Neural progenitor cell (in vitro differentiated cells): ENCODE measurements around the gene SCYGR4. TPM values are rescaled to one million over a fixed set of nuclear protein-coding genes. Genes with fewer than 3 reads are reported as not detected.

Experiments used
- DNase-seq: peaks from one replicate; pipeline ENCODE4 v3.0.0-alpha.2; 2016; ENCODE audit warnings: low spot score
- H2AFZ ChIP-seq: fragments of 200-600 bp; sonication (generic); replicated peaks from 2 replicates; pipeline ENCODE4 v1.6.1; 2016; ENCODE audit warnings: antibody characterized with exemption
- H3F3A ChIP-seq: fragments of 200-600 bp; sonication (generic); 2 replicates; pipeline ENCODE4 v1.6.1; 2016; ENCODE audit warnings: antibody characterized with exemption, low read depth
- H3K27ac ChIP-seq: fragments of 200-600 bp; sonication (generic); 2 replicates; pipeline ENCODE4 v1.5.1; 2016; ENCODE audit warnings: mild to moderate bottlenecking
- H3K27me3 ChIP-seq: fragments of 200-600 bp; sonication (generic); 2 replicates; pipeline ENCODE4 v1.6.1; 2016; ENCODE audit warnings: mild to moderate bottlenecking, moderate library complexity
- H3K36me3 ChIP-seq: fragments of 200-600 bp; sonication (generic); 2 replicates; pipeline ENCODE4 v1.5.1; 2016
- H3K4me1 ChIP-seq: fragments of 200-600 bp; sonication (generic); 2 replicates; pipeline ENCODE4 v1.6.1; 2016; ENCODE audit warnings: mixed run types
- H3K4me2 ChIP-seq: fragments of 200-600 bp; sonication (generic); 2 replicates; pipeline ENCODE4 v1.6.1; 2016
- H3K4me3 ChIP-seq: fragments of 200-600 bp; sonication (generic); 2 replicates; pipeline ENCODE4 v1.5.1; 2016
- H3K79me2 ChIP-seq: fragments of 200-600 bp; sonication (generic); 2 replicates; pipeline ENCODE4 v1.6.1; 2016; ENCODE audit warnings: low read depth
- H3K9ac ChIP-seq: fragments of 200-600 bp; sonication (generic); 2 replicates; pipeline ENCODE4 v1.6.1; 2016
- H3K9me3 ChIP-seq: fragments of 200-600 bp; sonication (generic); 2 replicates; pipeline ENCODE4 v1.5.1; 2016; ENCODE audit warnings: low read depth
- H4K20me1 ChIP-seq: fragments of 200-600 bp; sonication (generic); 2 replicates; pipeline ENCODE4 v1.6.1; 2016; ENCODE audit warnings: low read depth
- H3K27ac Mint-ChIP-seq: 3 replicates; pipeline ENCODE4 v1.8.0; 2021; ENCODE audit warnings: mixed read lengths
- H3K27me3 Mint-ChIP-seq: 2 replicates; pipeline ENCODE4 v1.8.0; 2022; ENCODE audit warnings: low read depth, mild to moderate bottlenecking, inconsistent platforms, moderate library complexity, mixed read lengths; ENCODE audit not compliant: insufficient read depth
- H3K36me3 Mint-ChIP-seq: 3 replicates; pipeline ENCODE4 v1.8.0; 2021; ENCODE audit warnings: mixed read lengths
- H3K4me1 Mint-ChIP-seq: 3 replicates; pipeline ENCODE4 v1.8.0; 2021; ENCODE audit warnings: mixed read lengths
- H3K4me3 Mint-ChIP-seq: 3 replicates; pipeline ENCODE4 v1.8.0; 2021; ENCODE audit warnings: mild to moderate bottlenecking, moderate library complexity, mixed read lengths
- H3K9me3 Mint-ChIP-seq: 3 replicates; pipeline ENCODE4 v1.8.0; 2020; ENCODE audit warnings: mixed read lengths
- EZH2 ChIP-seq: fragments of 200-600 bp; sonication (generic); IDR thresholded peaks from 2 replicates; pipeline ENCODE4 v1.6.1; 2017; ENCODE audit warnings: antibody characterized with exemption, mild to moderate bottlenecking, moderate library complexity
- EZH2phosphoT487 ChIP-seq: fragments of 200-600 bp; sonication (generic); IDR thresholded peaks from 2 replicates; pipeline ENCODE4 v1.6.1; 2017; ENCODE audit warnings: antibody characterized with exemption
- total RNA-seq: library from RNA; depleted of rRNA; stranded (reverse); fragments of >200 nt; gene quantifications from 2 replicates; pipeline ENCODE4 v1.2.3, GENCODE V29; 2015; ENCODE audit warnings: low replicate concordance
- TF ChIP-seq, protein P1 (sequence below): fragments of 200-600 bp; sonication (generic); IDR thresholded peaks from 2 replicates; pipeline ENCODE4 v1.5.1; 2017; ENCODE audit warnings: antibody characterized with exemption, mild to moderate bottlenecking

The SCYGR4 gene
- total RNA-seq, 1 donor from 2014 or later: not detected

DNA sequence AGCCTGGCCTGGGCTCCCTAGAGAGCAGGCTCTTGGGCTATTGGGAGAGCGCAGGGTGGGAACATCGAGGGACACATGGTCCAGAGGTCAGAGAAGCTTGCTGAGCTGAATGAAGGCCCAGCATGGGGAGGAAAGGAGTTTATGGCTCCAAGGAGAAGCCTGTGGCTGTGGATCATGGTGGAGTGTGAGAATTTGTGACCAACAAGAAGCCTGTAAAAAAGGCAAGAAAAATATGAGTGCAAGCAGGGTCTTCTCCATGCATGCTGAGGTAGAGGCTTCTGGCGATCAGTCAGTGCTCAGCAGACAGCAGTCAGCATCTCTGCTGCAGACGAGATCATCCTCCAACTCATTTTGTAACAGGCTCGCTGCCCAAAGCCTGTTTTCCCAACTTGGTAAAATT lies 1.4 kb upstream of the SCYGR4 start:
- Histone ChIP-seq H2AFZ (no peak overlapping the region), H3K4me3 (no peak overlapping the region), H3K27ac (no peak overlapping the region), H4K20me1 (no peaks in the 10 kb centered on the region), H3K9ac (no peak overlapping the region), H3K36me3 (no peaks in the 10 kb centered on the region), H3K27me3 (no peaks in the 10 kb centered on the region), H3K79me2 (no peaks in the 10 kb centered on the region), H3K4me1 (no peaks in the 10 kb centered on the region), H3F3A (no peaks in the 10 kb centered on the region), H3K4me2 (no peak overlapping the region), H3K9me3 (no peaks in the 10 kb centered on the region)
- TF ChIP-seq EZH2 (no peak), EZH2phosphoT487 (no peak)
- TF ChIP-seq, protein P1, sequence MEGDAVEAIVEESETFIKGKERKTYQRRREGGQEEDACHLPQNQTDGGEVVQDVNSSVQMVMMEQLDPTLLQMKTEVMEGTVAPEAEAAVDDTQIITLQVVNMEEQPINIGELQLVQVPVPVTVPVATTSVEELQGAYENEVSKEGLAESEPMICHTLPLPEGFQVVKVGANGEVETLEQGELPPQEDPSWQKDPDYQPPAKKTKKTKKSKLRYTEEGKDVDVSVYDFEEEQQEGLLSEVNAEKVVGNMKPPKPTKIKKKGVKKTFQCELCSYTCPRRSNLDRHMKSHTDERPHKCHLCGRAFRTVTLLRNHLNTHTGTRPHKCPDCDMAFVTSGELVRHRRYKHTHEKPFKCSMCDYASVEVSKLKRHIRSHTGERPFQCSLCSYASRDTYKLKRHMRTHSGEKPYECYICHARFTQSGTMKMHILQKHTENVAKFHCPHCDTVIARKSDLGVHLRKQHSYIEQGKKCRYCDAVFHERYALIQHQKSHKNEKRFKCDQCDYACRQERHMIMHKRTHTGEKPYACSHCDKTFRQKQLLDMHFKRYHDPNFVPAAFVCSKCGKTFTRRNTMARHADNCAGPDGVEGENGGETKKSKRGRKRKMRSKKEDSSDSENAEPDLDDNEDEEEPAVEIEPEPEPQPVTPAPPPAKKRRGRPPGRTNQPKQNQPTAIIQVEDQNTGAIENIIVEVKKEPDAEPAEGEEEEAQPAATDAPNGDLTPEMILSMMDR: no peak
- Mint-ChIP-seq H3K4me1 (peaks cover 2% of the 10 kb centered on the region), H3K9me3 (no peaks in the 10 kb centered on the region), H3K36me3 (no peaks in the 10 kb centered on the region), H3K27me3 (peaks cover 2% of the 10 kb centered on the region), H3K4me3 (no peak overlapping the region), H3K27ac (no peak overlapping the region)
- no peak for DNase-seq

DNA sequence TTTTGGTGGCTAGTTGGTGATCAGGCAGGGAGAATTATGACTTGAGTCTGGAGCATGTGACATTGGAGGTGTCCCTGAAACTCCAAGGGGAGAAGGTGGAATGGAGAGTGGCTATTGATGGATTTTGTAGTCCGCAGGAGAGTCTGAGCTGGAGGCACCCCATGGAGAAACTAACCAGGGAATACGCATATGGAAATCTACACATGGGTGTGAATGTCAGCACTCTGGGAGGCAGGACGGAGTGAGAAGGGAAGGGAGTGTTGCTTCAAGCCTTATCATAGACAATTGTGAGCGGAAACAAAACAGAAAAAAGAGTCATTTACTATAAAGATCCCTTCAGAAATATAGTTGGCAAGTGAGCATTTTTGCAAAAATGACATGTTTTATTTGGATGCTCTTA lies 667 bp upstream of the SCYGR4 start:
- TF ChIP-seq EZH2phosphoT487 (no peak), EZH2 (no peak)
- TF ChIP-seq, protein P1: no peak
- Mint-ChIP-seq H3K27ac (no peak overlapping the region), H3K4me1 (peaks cover 2% of the 10 kb centered on the region), H3K9me3 (no peaks in the 10 kb centered on the region), H3K4me3 (no peak overlapping the region), H3K36me3 (no peaks in the 10 kb centered on the region), H3K27me3 (peaks cover 4% of the 10 kb centered on the region)
- DNase-seq: no peak
- Histone ChIP-seq H3K27ac (no peak overlapping the region), H3K4me3 (no peak overlapping the region), H3K36me3 (no peaks in the 10 kb centered on the region), H3K79me2 (no peaks in the 10 kb centered on the region), H3K9me3 (no peaks in the 10 kb centered on the region), H3F3A (no peaks in the 10 kb centered on the region), H3K4me1 (no peaks in the 10 kb centered on the region), H3K27me3 (no peaks in the 10 kb centered on the region), H3K9ac (no peak overlapping the region), H4K20me1 (no peaks in the 10 kb centered on the region), H2AFZ (no peak overlapping the region), H3K4me2 (no peak overlapping the region)

DNA sequence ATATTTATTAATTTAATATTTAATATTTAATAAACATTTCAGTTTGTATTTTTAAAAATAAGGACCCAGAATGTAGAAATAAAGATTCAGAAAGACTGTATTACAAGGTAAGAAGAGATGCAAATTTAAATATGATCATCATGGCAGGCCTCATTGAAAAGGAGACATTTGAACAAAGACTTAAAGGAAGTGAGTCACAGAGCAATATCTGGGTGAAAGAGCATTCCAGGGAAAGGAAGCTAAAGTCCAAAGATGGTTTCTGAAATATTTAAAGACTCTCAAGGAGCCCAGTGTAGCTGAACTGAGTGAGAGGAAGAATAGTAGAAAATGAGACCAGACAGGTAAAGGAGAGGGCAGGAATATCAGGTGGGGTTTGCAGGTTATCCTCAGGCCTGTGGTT lies 5.9 kb downstream of the SCYGR4 start:
- H2AFZ ChIP-seq: no peak overlapping the region
- no peak overlapping the region for H3K4me3 ChIP-seq
- no peaks in the 10 kb centered on the region for H3K9me3 ChIP-seq
- Mint-ChIP-seq H3K27ac (no peak overlapping the region), H3K9me3 (no peaks in the 10 kb centered on the region), H3K4me3 (no peak overlapping the region), H3K4me1 (peaks cover 2% of the 10 kb centered on the region), H3K36me3 (no peaks in the 10 kb centered on the region), H3K27me3 (peaks cover 5% of the 10 kb centered on the region)
- H3K4me2 ChIP-seq: no peak overlapping the region
- no peaks in the 10 kb centered on the region for H4K20me1 ChIP-seq
- no peaks in the 10 kb centered on the region for H3K79me2 ChIP-seq
- no peaks in the 10 kb centered on the region for H3F3A ChIP-seq
- H3K27ac ChIP-seq: no peak overlapping the region
- H3K4me1 ChIP-seq: peaks cover 2% of the 10 kb centered on the region
- TF ChIP-seq EZH2phosphoT487 (no peak), EZH2 (no peak)
- TF ChIP-seq, protein P1: no peak
- H3K36me3 ChIP-seq: no peaks in the 10 kb centered on the region
- no peaks in the 10 kb centered on the region for H3K27me3 ChIP-seq
- no peak overlapping the region for H3K9ac ChIP-seq
- DNase-seq: no peak

DNA sequence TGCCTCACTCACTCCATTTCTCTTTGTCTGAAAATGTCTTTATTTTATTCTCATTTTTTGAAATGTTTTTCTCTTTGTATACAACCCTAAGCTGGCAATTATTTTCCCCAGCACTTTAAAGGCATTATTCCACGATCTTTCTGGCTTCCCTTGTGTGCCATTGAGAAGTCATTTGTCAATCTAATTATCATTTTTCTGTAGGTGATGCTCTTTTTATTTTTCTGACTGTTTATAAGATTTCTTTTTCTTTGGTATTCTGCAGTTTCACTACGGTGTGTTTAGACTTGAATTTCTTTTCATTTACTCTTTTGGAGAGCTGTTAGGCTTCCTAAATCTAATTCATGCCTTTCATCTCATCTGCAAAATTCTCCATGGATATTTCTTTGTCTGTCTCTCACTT lies 8.1 kb downstream of the SCYGR4 start:
- Mint-ChIP-seq H3K4me3 (no peak overlapping the region), H3K27me3 (peaks cover 5% of the 10 kb centered on the region), H3K27ac (no peak overlapping the region), H3K9me3 (no peaks in the 10 kb centered on the region), H3K4me1 (no peaks in the 10 kb centered on the region), H3K36me3 (no peaks in the 10 kb centered on the region)
- Histone ChIP-seq H3K9me3 (no peaks in the 10 kb centered on the region), H3K4me1 (peaks cover 6% of the 10 kb centered on the region), H3K9ac (no peak overlapping the region), H3K79me2 (no peaks in the 10 kb centered on the region), H3K27ac (no peak overlapping the region), H3K27me3 (no peaks in the 10 kb centered on the region), H3F3A (no peaks in the 10 kb centered on the region), H3K4me2 (no peak overlapping the region), H3K4me3 (no peak overlapping the region), H4K20me1 (no peaks in the 10 kb centered on the region), H3K36me3 (no peaks in the 10 kb centered on the region), H2AFZ (no peak overlapping the region)
- TF ChIP-seq EZH2 (no peak), EZH2phosphoT487 (no peak)
- TF ChIP-seq, protein P1: no peak
- DNase-seq: no peak
